PFSK-1 (cell line): Measurements from ENCODE around the gene TOX3.

Experiments used
- FOXP2 ChIP-seq: optimal IDR thresholded peaks from 2 replicates; pipeline ENCODE3; 2011; ENCODE audit warnings: borderline replicate concordance, control low read depth, inconsistent platforms; ENCODE audit not compliant: insufficient read depth; ENCODE audit errors: extremely low read length, extremely low read depth
- POLR2AphosphoS5 ChIP-seq: IDR thresholded peaks from 2 replicates; pipeline ENCODE4 v1.6.1; 2012; ENCODE audit warnings: low read depth, mild to moderate bottlenecking, control low read depth, low read length, moderate library complexity
- SIN3A ChIP-seq: IDR thresholded peaks from 2 replicates; pipeline ENCODE4 v1.6.1; 2012; ENCODE audit warnings: mild to moderate bottlenecking, low read length, moderate library complexity, borderline replicate concordance; ENCODE audit not compliant: insufficient read depth
- TAF1 ChIP-seq: IDR thresholded peaks from 2 replicates; pipeline ENCODE4 v1.6.1; 2012; ENCODE audit warnings: low read length, control low read depth, borderline replicate concordance; ENCODE audit not compliant: insufficient read depth
- TF ChIP-seq, protein P1 (sequence below), 2 experiments: IDR thresholded peaks; 2 replicates each; pipeline versions ENCODE4 v1.6.1 to v1.8.0; 2011 to 2012; ENCODE audit warnings: low read depth in 2 of 2, low read length in 2 of 2, control low read depth in 1 of 2, inconsistent platforms in 1 of 2, mild to moderate bottlenecking in 1 of 2, moderate library complexity in 1 of 2; ENCODE audit not compliant: insufficient read depth in 1 of 2

The TOX3 gene

DNA sequence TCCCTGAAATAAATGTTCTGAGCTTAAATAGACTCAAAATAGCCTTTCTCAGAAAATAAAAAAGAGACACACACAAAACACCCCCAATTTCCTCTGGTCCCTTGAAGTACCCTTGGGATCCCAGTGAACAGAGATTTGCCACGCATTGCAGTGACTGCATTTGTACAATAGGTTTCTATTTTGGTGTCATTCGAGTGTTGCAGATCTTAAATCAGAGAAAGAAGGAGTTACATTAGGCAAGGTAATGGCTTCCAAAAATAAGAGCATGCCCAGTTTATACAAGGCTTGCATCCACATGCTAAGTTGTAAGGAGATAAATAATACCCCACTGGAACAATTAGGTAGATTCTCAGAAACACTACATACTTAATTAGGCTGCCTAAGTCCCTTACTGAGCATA lies 2.2 kb downstream of the TOX3 start:
- no peak for TF ChIP-seq POLR2AphosphoS5
- TF ChIP-seq FOXP2 = no peak
- TF ChIP-seq, protein P1, sequence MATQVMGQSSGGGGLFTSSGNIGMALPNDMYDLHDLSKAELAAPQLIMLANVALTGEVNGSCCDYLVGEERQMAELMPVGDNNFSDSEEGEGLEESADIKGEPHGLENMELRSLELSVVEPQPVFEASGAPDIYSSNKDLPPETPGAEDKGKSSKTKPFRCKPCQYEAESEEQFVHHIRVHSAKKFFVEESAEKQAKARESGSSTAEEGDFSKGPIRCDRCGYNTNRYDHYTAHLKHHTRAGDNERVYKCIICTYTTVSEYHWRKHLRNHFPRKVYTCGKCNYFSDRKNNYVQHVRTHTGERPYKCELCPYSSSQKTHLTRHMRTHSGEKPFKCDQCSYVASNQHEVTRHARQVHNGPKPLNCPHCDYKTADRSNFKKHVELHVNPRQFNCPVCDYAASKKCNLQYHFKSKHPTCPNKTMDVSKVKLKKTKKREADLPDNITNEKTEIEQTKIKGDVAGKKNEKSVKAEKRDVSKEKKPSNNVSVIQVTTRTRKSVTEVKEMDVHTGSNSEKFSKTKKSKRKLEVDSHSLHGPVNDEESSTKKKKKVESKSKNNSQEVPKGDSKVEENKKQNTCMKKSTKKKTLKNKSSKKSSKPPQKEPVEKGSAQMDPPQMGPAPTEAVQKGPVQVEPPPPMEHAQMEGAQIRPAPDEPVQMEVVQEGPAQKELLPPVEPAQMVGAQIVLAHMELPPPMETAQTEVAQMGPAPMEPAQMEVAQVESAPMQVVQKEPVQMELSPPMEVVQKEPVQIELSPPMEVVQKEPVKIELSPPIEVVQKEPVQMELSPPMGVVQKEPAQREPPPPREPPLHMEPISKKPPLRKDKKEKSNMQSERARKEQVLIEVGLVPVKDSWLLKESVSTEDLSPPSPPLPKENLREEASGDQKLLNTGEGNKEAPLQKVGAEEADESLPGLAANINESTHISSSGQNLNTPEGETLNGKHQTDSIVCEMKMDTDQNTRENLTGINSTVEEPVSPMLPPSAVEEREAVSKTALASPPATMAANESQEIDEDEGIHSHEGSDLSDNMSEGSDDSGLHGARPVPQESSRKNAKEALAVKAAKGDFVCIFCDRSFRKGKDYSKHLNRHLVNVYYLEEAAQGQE (IDR thresholded peaks at IDR 0.05; ENCODE audit: insufficient read depth in 1 of 2, low read depth in 2 of 2, low read length in 2 of 2) = no peak
- no peak for TF ChIP-seq TAF1
- no peak for TF ChIP-seq SIN3A

DNA sequence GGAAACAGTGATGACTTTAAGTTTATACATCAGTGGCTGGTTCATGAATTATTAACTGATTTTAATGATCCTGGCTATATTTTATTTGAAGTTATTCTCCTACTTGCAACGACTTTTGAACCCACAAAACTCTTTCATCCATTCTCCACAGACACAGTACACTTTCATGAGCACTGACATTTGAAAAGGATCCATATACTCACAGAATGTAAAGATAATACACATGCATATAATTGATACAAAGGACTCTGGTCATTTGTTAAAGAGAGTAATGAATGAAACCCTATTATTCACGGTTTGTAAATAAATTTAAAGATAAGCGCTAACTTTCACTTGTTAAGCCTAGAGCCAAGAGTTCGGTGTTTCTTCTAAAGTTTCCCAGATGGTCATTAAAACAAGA lies 3.3 kb downstream of the TOX3 start:
- TF ChIP-seq POLR2AphosphoS5 (no peak), SIN3A (no peak), TAF1 (no peak), FOXP2 (no peak)
- TF ChIP-seq, protein P1 (IDR thresholded peaks at IDR 0.05; ENCODE audit: insufficient read depth in 1 of 2, low read depth in 2 of 2, low read length in 2 of 2) = no peak

DNA sequence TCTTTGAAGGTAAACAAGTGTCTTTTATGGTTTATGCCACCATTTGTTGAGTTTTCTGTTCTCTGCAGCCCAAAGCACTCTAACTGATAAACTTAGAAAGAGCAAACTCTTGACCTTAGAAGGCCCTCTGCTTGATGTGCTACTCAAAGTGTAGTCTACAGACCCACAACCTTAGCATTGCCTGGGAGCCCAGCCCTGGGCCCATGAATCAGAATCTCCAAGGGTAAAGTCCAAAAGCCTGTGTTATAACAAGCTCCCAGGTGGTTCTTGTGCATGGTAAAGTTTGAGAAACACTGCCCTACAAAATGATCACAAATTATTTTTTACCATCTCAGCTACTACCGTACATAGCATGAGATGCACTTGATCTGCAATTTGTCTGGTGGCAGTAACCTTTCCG lies 6.0 kb downstream of the TOX3 start:
- no peak for TF ChIP-seq SIN3A
- no peak for TF ChIP-seq POLR2AphosphoS5
- TF ChIP-seq FOXP2 = no peak
- TF ChIP-seq TAF1 = no peak
- TF ChIP-seq, protein P1 (IDR thresholded peaks at IDR 0.05; ENCODE audit: insufficient read depth in 1 of 2, low read depth in 2 of 2, low read length in 2 of 2) = no peak

DNA sequence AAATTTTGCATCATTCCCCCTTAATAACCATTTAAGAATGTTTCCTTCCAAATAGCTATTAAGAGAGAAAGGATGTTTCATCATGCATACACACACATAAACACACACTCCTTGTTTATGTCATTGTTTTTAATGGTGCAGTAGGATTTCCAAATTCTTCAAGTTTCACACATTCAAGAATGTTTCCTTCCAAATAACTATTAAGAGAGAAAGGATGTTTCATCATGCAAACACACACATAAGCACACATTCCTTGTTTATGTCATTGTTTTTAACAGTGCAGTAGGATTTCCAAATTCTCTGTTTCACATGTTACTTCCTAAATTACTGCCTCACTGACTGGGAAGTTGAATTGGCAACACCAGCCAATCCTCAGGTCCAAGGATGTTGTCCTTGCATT lies 7.8 kb downstream of the TOX3 start:
- no peak for TF ChIP-seq SIN3A
- no peak for TF ChIP-seq POLR2AphosphoS5
- TF ChIP-seq TAF1 = no peak
- TF ChIP-seq, protein P1 (IDR thresholded peaks at IDR 0.05; ENCODE audit: insufficient read depth in 1 of 2, low read depth in 2 of 2, low read length in 2 of 2) = no peak
- TF ChIP-seq FOXP2 = no peak

DNA sequence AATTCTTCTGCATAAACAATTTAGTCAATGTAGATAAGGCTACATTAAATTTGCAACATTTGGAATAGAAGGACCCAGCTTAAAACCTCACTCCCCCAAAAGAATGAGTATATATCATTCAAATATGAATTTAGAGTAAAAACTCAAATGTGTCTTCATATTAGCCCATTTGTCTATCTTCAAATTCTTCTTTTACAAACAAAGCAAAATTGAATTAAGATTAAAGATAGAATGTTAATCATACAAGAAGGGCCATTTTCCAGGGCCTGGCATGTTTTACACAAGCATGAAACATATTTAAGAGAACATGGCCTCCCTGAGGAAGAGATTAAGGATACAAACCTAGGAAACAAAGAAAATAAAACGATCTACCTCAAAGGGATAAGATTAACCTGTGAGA lies 8.4 kb downstream of the TOX3 start:
- TF ChIP-seq, protein P1 (IDR thresholded peaks at IDR 0.05; ENCODE audit: insufficient read depth in 1 of 2, low read depth in 2 of 2, low read length in 2 of 2) = no peak
- no peak for TF ChIP-seq POLR2AphosphoS5
- no peak for TF ChIP-seq SIN3A
- no peak for TF ChIP-seq FOXP2
- TF ChIP-seq TAF1 = no peak
